HepG2 (cell line): ENCODE data around the gene PDK1. TPM values are rescaled to one million over a fixed set of nuclear protein-coding genes. Genes with fewer than 3 reads are reported as not detected.

Experiments used
- ATAC-seq: fragments of 200-7000 bp; cut with Tn5 transposase; 3 replicates; pipeline ENCODE4 v1.9.1; 2020; ENCODE audit warnings: mild to moderate bottlenecking, moderate library complexity
- BruUV-seq: library from RNA; stranded (reverse); fragments of 400-500 nt; replicated peaks from 2 replicates; lab custom pipeline; 2021; lab: Mats Ljungman, UMichigan
- CTCF ChIA-PET: fragments of 300-600 bp; formaldehyde crosslinking; extraction: SDS; loops from one replicate; lab custom pipeline; 2021; ENCODE audit warnings: low total read pairs, inconsistent platforms, low intra/inter-chr PET ratio; lab: Yijun Ruan, JAX
- POLR2A ChIA-PET: fragments of 350-600 bp; sonication (Branson Sonifier 250); formaldehyde crosslinking; loops from one replicate; lab custom pipeline; 2020; ENCODE audit warnings: antibody characterized with exemption, inconsistent platforms; lab: Yijun Ruan, JAX
- DNase-seq: peaks from one replicate; pipeline ENCODE4 v3.0.0-alpha.2; 2015; ENCODE audit warnings: low spot score
- FAIRE-seq: peaks from 3 replicates; lab custom pipeline; 2011; peaks lifted over from hg19 to GRCh38; lab: Jason Lieb, UNC
- H2AFZ ChIP-seq: one replicate; pipeline ENCODE4 v1.6.1; 2011; ENCODE audit warnings: low read length, inconsistent platforms
- H3K27ac ChIP-seq: fragments of 300-600 bp; 3 replicates; pipeline ENCODE4 v1.8.0; 2011; ENCODE audit warnings: mixed run types, mild to moderate bottlenecking, mixed read lengths, low read length, inconsistent platforms; ENCODE audit not compliant: insufficient read depth; ENCODE audit errors: extremely low read length
- H3K27me3 ChIP-seq, 2 experiments: fragments of 200-600 bp in 1 of 2; 2 replicates in 1 of 2; 3 replicates in 1 of 2; pipeline versions ENCODE4 v1.6.0 to v1.8.0; 2011; ENCODE audit warnings: low read length in 2 of 2, mild to moderate bottlenecking in 2 of 2, moderate library complexity in 2 of 2, inconsistent platforms in 1 of 2; ENCODE audit not compliant: insufficient read depth in 2 of 2, control insufficient read depth in 1 of 2
- H3K36me3 ChIP-seq, 2 experiments: fragments of 200-600 bp in 1 of 2; replicated peaks in 1 of 2; 2 replicates in 1 of 2; 3 replicates in 1 of 2; pipeline versions ENCODE4 v1.5.1 to v1.8.0; 2011; ENCODE audit warnings: low read length in 2 of 2, inconsistent platforms in 1 of 2; ENCODE audit not compliant: insufficient read depth in 2 of 2, control insufficient read depth in 1 of 2
- H3K4me1 ChIP-seq: 2 replicates; pipeline ENCODE4 v1.5.1; 2012; ENCODE audit warnings: low read length, inconsistent platforms; ENCODE audit not compliant: insufficient read depth
- H3K4me2 ChIP-seq: 2 replicates; pipeline ENCODE4 v1.6.0; 2011; ENCODE audit warnings: low read depth, low read length, inconsistent platforms
- H3K4me3 ChIP-seq, 3 experiments: fragments of 200-600 bp in 1 of 3; sonication (generic), shearing (Covaris generic) in 1 of 3; replicated peaks in 1 of 3; 2 replicates each; pipeline ENCODE4 v1.5.1; 2011 to 2016; ENCODE audit warnings: low read length in 3 of 3, inconsistent platforms in 2 of 3, low read depth in 2 of 3, mild to moderate bottlenecking in 2 of 3, control low read depth in 1 of 3, mixed read lengths in 1 of 3; ENCODE audit not compliant: insufficient read depth in 1 of 3
- H3K79me2 ChIP-seq: one replicate; pipeline ENCODE4 v1.6.1; 2011; ENCODE audit warnings: low read length, inconsistent platforms; ENCODE audit not compliant: insufficient read depth
- H3K9ac ChIP-seq: 2 replicates; pipeline ENCODE4 v1.6.0; 2011; ENCODE audit warnings: mild to moderate bottlenecking, low read depth, low read length, inconsistent platforms; ENCODE audit not compliant: insufficient read depth
- H3K9me3 ChIP-seq: 2 replicates; pipeline ENCODE4 v1.5.1; 2012; ENCODE audit warnings: mild to moderate bottlenecking, low read length
- H4K20me1 ChIP-seq: 2 replicates; pipeline ENCODE4 v1.6.0; 2011; ENCODE audit warnings: inconsistent platforms, mild to moderate bottlenecking, low read length, moderate library complexity; ENCODE audit not compliant: insufficient read depth
- ATF6 ChIP-seq: sonication (generic); formaldehyde crosslinking; conservative IDR thresholded peaks from 2 replicates; pipeline ENCODE4 v1.4.0; 2020; ENCODE audit warnings: missing genetic modification reagents
- BATF2 ChIP-seq: sonication (generic); formaldehyde crosslinking; IDR thresholded peaks from 2 replicates; pipeline ENCODE4 v1.8.0; 2022; ENCODE audit warnings: mild to moderate bottlenecking, missing genetic modification reagents, moderate library complexity
- FOXJ3 ChIP-seq: sonication (generic); formaldehyde crosslinking; IDR thresholded peaks from 2 replicates; pipeline ENCODE4 v1.4.0; 2020; ENCODE audit warnings: missing genetic modification reagents, mild to moderate bottlenecking, borderline replicate concordance
- GATAD2A ChIP-seq: IDR thresholded peaks from 2 replicates; pipeline ENCODE4 v1.6.1; 2016
- HDAC1 ChIP-seq: sonication (generic); formaldehyde crosslinking; IDR thresholded peaks from 2 replicates; pipeline ENCODE4 v1.5.1; 2020; ENCODE audit warnings: mild to moderate bottlenecking, missing genetic modification reagents
- HNF1B ChIP-seq: sonication (generic); formaldehyde crosslinking; IDR thresholded peaks from 2 replicates; pipeline ENCODE4 v1.5.1; 2020; ENCODE audit warnings: mild to moderate bottlenecking, moderate library complexity, missing genetic modification reagents
- KAT8 ChIP-seq: IDR thresholded peaks from 2 replicates; pipeline ENCODE4 v1.6.1; 2016; ENCODE audit warnings: missing genetic modification reagents, missing compliant biosample characterization
- MEIS2 ChIP-seq: sonication (generic); formaldehyde crosslinking; IDR thresholded peaks from 2 replicates; pipeline ENCODE4 v1.9.0; 2021; ENCODE audit warnings: mild to moderate bottlenecking, missing genetic modification reagents
- NCOR1 ChIP-seq: fragments of 200-600 bp; sonication (generic); IDR thresholded peaks from 2 replicates; pipeline ENCODE4 v1.7.0; 2017; ENCODE audit warnings: antibody characterized with exemption, low read length, borderline replicate concordance
- PAF1 ChIP-seq: IDR thresholded peaks from 2 replicates; pipeline ENCODE4 v1.6.1; 2016; ENCODE audit warnings: missing genetic modification reagents, missing compliant biosample characterization
- RAD21 ChIP-seq: fragments of 450-650 bp; formaldehyde crosslinking; IDR thresholded peaks from 2 replicates; pipeline ENCODE4 v1.5.0; 2020; ENCODE audit warnings: mild to moderate bottlenecking
- RARA ChIP-seq: IDR thresholded peaks from 2 replicates; pipeline ENCODE4 v1.6.1; 2016; ENCODE audit warnings: missing genetic modification reagents, missing compliant biosample characterization
- RBFOX2 ChIP-seq: fragments of 200-400 bp; formaldehyde crosslinking; IDR thresholded peaks from 2 replicates; pipeline ENCODE4 v1.6.1; 2017; ENCODE audit warnings: low read depth, mild to moderate bottlenecking, low read length
- RBM22 ChIP-seq: fragments of 200-400 bp; formaldehyde crosslinking; optimal IDR thresholded peaks from 2 replicates; pipeline ENCODE3; 2017; ENCODE audit warnings: mild to moderate bottlenecking, low read length, moderate library complexity
- TEAD3 ChIP-seq: optimal IDR thresholded peaks from 2 replicates; pipeline ENCODE3; 2016; ENCODE audit warnings: borderline replicate concordance
- YEATS2 ChIP-seq: sonication (generic); formaldehyde crosslinking; IDR thresholded peaks from 2 replicates; pipeline ENCODE4 v1.4.0; 2020; ENCODE audit warnings: missing genetic modification reagents, borderline replicate concordance
- ZKSCAN1 ChIP-seq: fragments of 150-350 bp; IDR thresholded peaks from 2 replicates; pipeline ENCODE4 v1.6.1; 2014; ENCODE audit warnings: low read length
- ZNF101 ChIP-seq: sonication (generic); formaldehyde crosslinking; IDR thresholded peaks from 2 replicates; pipeline ENCODE4 v1.4.0; 2020; ENCODE audit warnings: mild to moderate bottlenecking, low read depth, missing genetic modification reagents, borderline replicate concordance
- ZNF281 ChIP-seq: sonication (generic); formaldehyde crosslinking; IDR thresholded peaks from 2 replicates; pipeline ENCODE4 v1.4.0; 2020; ENCODE audit warnings: missing genetic modification reagents, borderline replicate concordance
- ZNF782 ChIP-seq: sonication (generic); formaldehyde crosslinking; IDR thresholded peaks from 2 replicates; pipeline ENCODE4 v1.4.0; 2020; ENCODE audit warnings: missing genetic modification reagents, mild to moderate bottlenecking, borderline replicate concordance
- in situ Hi-C: cut with HindIII; loops from 2 replicates; pipeline ENCODE4 v1.10.0; 2017; ENCODE audit warnings: low pct_unique_long_range_greater_than_20kb; ENCODE audit not compliant: extremely low pct_ligation_motif_present
- intact Hi-C: fragments of 100-400 bp; cut with micrococcal nuclease; formaldehyde crosslinking; loops from one replicate; pipeline ENCODE4 v1.10.0; 2022; ENCODE audit not compliant: unreplicated experiment
- polyA plus RNA-seq, 8 experiments: library from polyadenylated mRNA; depleted of rRNA in 3 of 8; stranded (reverse) in 7 of 8; unstranded in 1 of 8; fragments of >200 nt; fragmentation: Illumina TruSeq in 4 of 8; extraction: Trizol in 4 of 8; gene quantifications; 2 replicates each; pipeline versions ENCODE4 v1.2.1 to v1.2.3, GENCODE V29; 2011 to 2016; ENCODE audit warnings: low read depth in 4 of 8, missing spikeins in 1 of 8, mixed read lengths in 1 of 8; ENCODE audit not compliant: insufficient read depth in 1 of 8
- total RNA-seq, 5 experiments: library from RNA; depleted of rRNA; stranded (reverse); fragments of >200 nt; fragmentation: Illumina TruSeq; extraction: Trizol; gene quantifications; 2 replicates each; pipeline ENCODE4 v1.2.3, GENCODE V29; 2016; ENCODE audit warnings: low read depth in 1 of 5

The PDK1 gene
- total and polyA plus RNA-seq, 2 of the 13 experiments (the other 11 are each of a cell fraction or from before 2014, with no cell fraction given) = 11.9 to 96.9 TPM

GRCh38 chr2:172571245-172571644 is 15.4 kb downstream of the PDK1 start:
- peak; percentile 8 for FAIRE-seq
- ATAC-seq = peak; percentile 90
- H3K4me1 ChIP-seq = peaks cover 45% of the 10 kb centered on the region
- H3K4me3 ChIP-seq = no peak overlapping the region
- no peaks in the 10 kb centered on the region for H3K27me3 ChIP-seq
- H3K36me3 ChIP-seq = peaks cover 20 to 79% of the 10 kb centered on the region in 2 experiments
- peak overlapping the region; percentile 48 for H3K27ac ChIP-seq
- CTCF ChIA-PET = no interaction called here
- no peak overlapping the region for H2AFZ ChIP-seq
- peaks cover 16% of the 10 kb centered on the region; the same call in 1 of the 2 replicates for H3K9me3 ChIP-seq
- DNase-seq = peak; percentile 56
- intact Hi-C loops (no loop called here), in situ Hi-C loops (no loop called here)
- H3K79me2 ChIP-seq = peaks cover 49% of the 10 kb centered on the region
- BruUV-seq = no TSS peak
- POLR2A ChIA-PET = no interaction called here
- H3K9ac ChIP-seq = no peak overlapping the region
- no peak overlapping the region for H3K4me2 ChIP-seq
- H4K20me1 ChIP-seq = peaks cover 60% of the 10 kb centered on the region
- TF ChIP-seq RARA (CRISPR knock-in tag) = peak; percentile 67
- no peak for TF ChIP-seq ZNF101 (CRISPR knock-in tag)
- TF ChIP-seq PAF1 (CRISPR knock-in tag) = peak; percentile 95; the same call in 1 of the 2 replicates
- no peak for TF ChIP-seq ZNF782 (CRISPR knock-in tag)
- 0 out of 2 replicates have a peak, but pooled peaks have one; percentile 16 for TF ChIP-seq HNF1B (CRISPR knock-in tag)
- peak; percentile 99 for TF ChIP-seq RBM22
- TF ChIP-seq NCOR1 = 0 out of 2 replicates have a peak, but pooled peaks have one; percentile 21
- no peak for TF ChIP-seq KAT8 (CRISPR knock-in tag)
- TF ChIP-seq RAD21 (CRISPR knock-in tag) = 0 out of 2 replicates have a peak, but pooled peaks have one; percentile 16
- TF ChIP-seq TEAD3 = peak; percentile 52
- TF ChIP-seq MEIS2 (CRISPR knock-in tag) = no peak
- no peak for TF ChIP-seq BATF2 (CRISPR knock-in tag)
- no peak for TF ChIP-seq ZKSCAN1
- no peak for TF ChIP-seq HDAC1 (CRISPR knock-in tag)
- TF ChIP-seq ATF6 (CRISPR knock-in tag) = no peak
- no peak for TF ChIP-seq FOXJ3
- TF ChIP-seq YEATS2 (CRISPR knock-in tag) = no peak
- peak; percentile 44; the same call in 1 of the 2 replicates for TF ChIP-seq GATAD2A
- TF ChIP-seq RBFOX2 = peak; percentile 62; the same call in 1 of the 2 replicates
- no peak for TF ChIP-seq ZNF281 (CRISPR knock-in tag)
